Mucosa of stomach (tissue), 1 donor: ENCODE measurements around the gene DSCAML1.

ENCODE experiments used
- H3K27me3 ChIP-seq: one replicate; pipeline ENCODE4 v1.7.0; 2013; ENCODE audit warnings: mild to moderate bottlenecking, low read length; ENCODE audit not compliant: control insufficient read depth, insufficient read depth
- H3K36me3 ChIP-seq: one replicate; pipeline ENCODE4 v1.7.0; 2013; ENCODE audit warnings: low read length; ENCODE audit not compliant: control insufficient read depth, insufficient read depth
- H3K4me1 ChIP-seq: one replicate; pipeline ENCODE4 v1.7.0; 2013; ENCODE audit warnings: mild to moderate bottlenecking, low read length; ENCODE audit not compliant: control insufficient read depth, insufficient read depth
- H3K4me3 ChIP-seq: one replicate; pipeline ENCODE4 v1.7.0; 2013; ENCODE audit warnings: low read length
- H3K9ac ChIP-seq: one replicate; pipeline ENCODE4 v1.7.0; 2013; ENCODE audit warnings: mild to moderate bottlenecking, low read length, moderate library complexity
- H3K9me3 ChIP-seq: one replicate; pipeline ENCODE4 v1.7.0; 2013; ENCODE audit warnings: mild to moderate bottlenecking, low read length, moderate library complexity; ENCODE audit not compliant: control insufficient read depth
- donor health status: Pancreatic carcinoma.

The DSCAML1 gene

DNA sequence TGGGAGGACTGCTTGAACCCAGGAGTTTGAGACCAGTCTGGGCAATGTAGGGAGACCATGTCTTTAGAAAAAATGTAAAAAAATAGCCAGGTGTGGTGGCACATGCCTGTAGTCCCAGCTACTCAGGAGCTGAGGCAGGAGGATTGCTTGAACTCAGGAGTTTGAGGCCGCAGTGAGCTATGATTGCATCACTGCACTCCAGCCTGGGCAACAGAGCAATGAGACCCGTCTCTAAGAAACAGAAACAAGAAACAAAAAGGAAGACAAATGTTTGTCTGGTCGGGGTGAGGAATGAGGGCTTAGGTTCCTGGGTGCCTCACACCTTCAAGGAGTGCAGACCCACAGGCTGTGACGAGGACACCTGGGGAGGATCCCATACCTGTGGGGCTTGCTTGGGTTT, 277.4 kb downstream of the DSCAML1 start:
- no peak overlapping the region for H3K9ac ChIP-seq

DNA sequence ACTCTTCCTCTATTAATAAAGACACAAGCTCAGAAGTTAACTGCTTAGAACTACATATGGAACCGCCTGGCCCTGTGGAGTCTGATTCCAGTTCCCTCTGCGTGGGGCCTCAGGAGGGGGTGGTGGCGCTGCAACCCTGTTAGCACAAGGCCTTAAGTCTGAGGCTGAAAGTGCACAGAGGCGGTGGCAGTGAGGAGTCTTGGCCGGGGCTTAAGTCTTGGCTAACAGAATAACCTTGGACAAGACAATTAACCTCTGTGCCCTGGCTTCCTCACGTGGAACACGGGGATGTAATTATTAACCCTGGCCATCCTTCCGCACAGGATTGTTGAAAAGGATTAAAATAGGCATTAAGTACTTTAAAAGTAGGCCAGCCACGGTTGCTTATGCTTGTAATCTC, 277.8 kb downstream of the DSCAML1 start:
- Histone ChIP-seq H3K9me3 (no peaks in the 10 kb centered on the region), H3K36me3 (no peaks in the 10 kb centered on the region), H3K9ac (no peak overlapping the region), H3K4me3 (no peak overlapping the region), H3K27me3 (no peaks in the 10 kb centered on the region), H3K4me1 (no peaks in the 10 kb centered on the region)

More for the DNA sequence above, 277.4 kb downstream of the DSCAML1 start:
- Histone ChIP-seq H3K36me3 (no peaks in the 10 kb centered on the region), H3K9me3 (no peaks in the 10 kb centered on the region), H3K4me3 (no peak overlapping the region), H3K27me3 (no peaks in the 10 kb centered on the region), H3K4me1 (no peaks in the 10 kb centered on the region)

DNA sequence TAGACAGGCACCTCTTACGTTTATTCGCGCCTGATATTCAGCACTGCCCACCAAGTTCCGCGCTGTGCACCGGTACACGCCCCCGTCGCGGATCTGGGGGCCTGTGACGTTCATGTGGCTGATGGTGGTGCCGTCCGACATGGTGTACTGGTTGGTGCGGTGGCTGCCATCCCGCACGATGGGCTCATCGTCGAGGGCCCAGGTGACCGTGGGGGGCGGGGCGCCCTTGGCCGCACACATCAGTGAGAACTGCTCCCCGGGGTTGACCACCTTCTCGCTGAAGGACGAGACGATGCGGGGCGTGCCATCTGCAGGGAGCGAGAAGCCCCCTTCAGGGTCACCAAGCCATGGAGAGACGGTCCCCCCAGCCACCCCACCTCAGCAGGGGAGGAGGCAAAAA, 278.6 kb downstream of the DSCAML1 start:
- Histone ChIP-seq H3K4me1 (no peaks in the 10 kb centered on the region), H3K4me3 (no peak overlapping the region), H3K9ac (no peak overlapping the region), H3K27me3 (no peaks in the 10 kb centered on the region), H3K36me3 (no peaks in the 10 kb centered on the region), H3K9me3 (no peaks in the 10 kb centered on the region)

DNA sequence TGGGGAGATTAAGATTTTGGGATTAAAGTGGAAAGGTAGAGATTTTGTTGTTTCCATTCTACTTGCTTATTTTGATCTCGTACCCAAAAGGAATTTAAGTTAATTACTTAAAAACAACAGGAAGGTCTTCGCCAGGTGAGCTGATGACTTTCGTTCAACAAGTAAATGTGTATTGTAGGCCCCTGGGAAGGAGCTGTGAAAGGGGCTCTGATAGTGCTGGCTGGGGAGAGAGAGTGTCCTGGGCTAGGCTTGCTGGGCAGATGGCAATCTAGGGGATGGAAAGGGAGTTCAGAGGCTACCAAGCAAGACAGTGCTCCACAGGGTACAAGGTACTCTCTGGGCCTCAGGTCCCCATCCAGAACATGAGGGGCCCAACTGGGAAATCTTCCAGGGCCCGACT, 279.9 kb downstream of the DSCAML1 start:
- Histone ChIP-seq H3K9me3 (no peaks in the 10 kb centered on the region), H3K9ac (no peak overlapping the region), H3K36me3 (no peaks in the 10 kb centered on the region), H3K4me1 (no peaks in the 10 kb centered on the region), H3K27me3 (no peaks in the 10 kb centered on the region), H3K4me3 (no peak overlapping the region)

DNA sequence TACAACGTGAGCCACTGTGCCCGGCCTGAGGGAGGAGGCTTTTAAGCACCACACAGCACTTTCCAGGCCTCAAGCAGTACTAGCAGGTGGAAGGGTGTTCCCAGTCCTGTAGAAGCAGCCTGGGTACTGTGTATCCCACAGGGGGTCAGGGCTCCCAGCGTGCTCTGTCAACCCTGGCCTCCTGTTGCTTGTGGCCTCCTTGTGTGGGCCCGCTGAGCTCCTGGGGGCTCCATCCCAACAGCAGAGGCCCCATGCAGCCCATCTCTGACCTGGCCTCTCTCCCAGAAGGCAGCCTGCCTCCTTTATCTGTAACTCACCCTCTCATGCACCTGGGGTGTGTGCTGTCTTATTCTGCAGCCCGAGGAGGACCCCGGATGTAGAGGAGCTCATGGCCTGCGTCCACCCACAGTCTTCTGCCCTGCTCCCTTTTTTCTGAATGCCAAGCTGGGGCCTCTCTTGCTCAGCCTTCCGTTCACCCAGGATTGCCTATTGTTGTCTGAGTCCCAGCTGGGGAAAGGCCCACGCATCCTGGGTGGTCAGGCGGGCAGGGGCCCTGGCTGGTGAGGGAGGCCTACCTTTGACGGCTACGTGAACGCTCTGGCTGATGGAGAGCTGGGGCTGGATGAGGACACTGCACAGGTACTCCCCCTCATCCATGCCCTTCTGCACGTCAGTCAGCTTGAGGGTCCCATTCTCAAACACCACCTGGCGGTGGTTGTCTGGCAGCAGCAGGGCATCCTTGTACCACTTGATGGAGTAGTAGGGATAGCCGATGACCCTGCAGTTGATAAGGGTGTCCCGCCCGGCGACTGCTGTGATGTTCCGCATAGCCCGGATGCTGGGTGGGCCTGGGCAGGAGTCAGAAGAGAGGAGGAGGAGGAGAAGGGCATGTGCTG, 280.9 kb downstream of the DSCAML1 start:
- H3K36me3 ChIP-seq = no peaks in the 10 kb centered on the region
- no peaks in the 10 kb centered on the region for H3K9me3 ChIP-seq
- no peak overlapping the region for H3K9ac ChIP-seq
- no peak overlapping the region for H3K4me3 ChIP-seq
- peaks cover 7% of the 10 kb centered on the region for H3K4me1 ChIP-seq
- peaks cover 6% of the 10 kb centered on the region for H3K27me3 ChIP-seq

DNA sequence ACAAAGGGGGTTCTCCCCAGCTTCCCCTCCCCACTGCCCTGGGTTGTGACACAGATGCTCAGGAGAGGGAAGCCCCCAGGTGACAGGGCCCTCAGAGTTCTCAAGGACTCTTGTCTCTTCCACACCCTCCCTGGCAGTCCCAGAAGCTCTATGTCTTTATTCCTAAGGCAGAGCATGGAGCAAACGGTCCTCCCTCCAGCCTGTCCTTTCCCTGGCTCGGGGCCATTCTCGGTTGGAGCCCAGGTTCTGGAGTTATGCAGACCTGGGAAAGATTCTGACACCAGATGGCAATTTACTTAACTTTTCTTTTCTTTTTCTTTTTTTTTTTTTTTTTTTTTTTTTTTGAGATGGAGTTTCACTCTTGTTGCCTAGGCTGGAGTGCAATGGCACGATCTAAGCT, 282.8 kb downstream of the DSCAML1 start:
- H3K9ac ChIP-seq = no peak overlapping the region

DNA sequence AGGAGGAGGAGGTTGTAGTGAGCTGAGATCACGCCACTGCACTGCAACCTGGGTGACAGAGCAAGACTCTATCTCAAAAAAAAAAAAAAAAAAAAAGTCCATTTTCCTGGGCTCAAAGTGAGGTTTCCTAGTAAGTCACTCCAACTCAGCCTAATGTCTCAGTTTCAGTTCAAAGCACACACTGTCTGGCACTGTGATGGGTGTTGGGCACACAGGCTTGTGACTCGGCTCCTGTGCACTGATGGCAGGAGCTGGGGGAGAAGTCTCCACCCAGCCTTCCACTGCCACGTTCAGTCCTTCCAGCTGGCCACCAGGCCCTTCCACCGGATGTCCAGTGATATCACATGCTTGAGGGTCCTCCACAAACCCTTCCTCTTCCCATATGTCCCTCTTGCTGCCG, 283.4 kb downstream of the DSCAML1 start:
- Histone ChIP-seq H3K9ac (no peak overlapping the region), H3K27me3 (peaks cover 6% of the 10 kb centered on the region), H3K9me3 (no peaks in the 10 kb centered on the region), H3K4me3 (no peak overlapping the region), H3K4me1 (peaks cover 7% of the 10 kb centered on the region), H3K36me3 (no peaks in the 10 kb centered on the region)

More for the DNA sequence above, 282.8 kb downstream of the DSCAML1 start:
- no peak overlapping the region for H3K4me3 ChIP-seq
- no peaks in the 10 kb centered on the region for H3K9me3 ChIP-seq
- H3K27me3 ChIP-seq = peaks cover 6% of the 10 kb centered on the region
- no peaks in the 10 kb centered on the region for H3K36me3 ChIP-seq
- peaks cover 7% of the 10 kb centered on the region for H3K4me1 ChIP-seq

DNA sequence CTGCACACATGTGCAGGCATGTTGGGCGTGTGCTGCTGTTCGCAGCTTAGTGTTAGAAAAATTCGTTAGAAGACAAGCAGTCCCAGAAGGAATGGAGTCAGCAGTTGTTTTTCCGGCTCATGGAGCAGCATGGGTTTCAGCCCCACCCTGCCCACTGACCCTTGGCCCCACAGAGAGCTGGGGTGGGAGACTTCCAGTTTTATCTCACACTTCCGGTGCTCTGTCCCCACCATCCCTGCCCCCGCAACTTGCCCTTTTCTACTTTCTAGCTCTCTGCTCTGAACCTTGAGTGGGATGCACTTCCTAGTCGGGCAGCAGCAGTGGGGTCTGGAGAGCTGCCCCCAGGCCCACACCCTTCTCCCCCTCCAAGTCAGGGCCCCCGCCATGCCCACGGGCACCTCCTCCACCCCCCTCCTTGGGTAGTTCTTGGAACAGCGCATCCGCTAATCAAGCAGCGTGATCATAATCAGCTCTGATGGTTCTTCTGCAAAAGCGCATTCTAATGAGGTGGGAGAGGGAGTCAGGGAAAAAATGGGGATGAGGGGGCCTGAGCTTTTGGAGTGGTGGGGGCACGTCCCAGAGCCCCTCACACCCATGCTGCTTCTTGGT, 285.0 kb downstream of the DSCAML1 start:
- H3K4me1 ChIP-seq = peaks cover 7% of the 10 kb centered on the region
- no peak overlapping the region for H3K4me3 ChIP-seq
- H3K9ac ChIP-seq = no peak overlapping the region
- H3K9me3 ChIP-seq = no peaks in the 10 kb centered on the region
- H3K36me3 ChIP-seq = no peaks in the 10 kb centered on the region
- peaks cover 6% of the 10 kb centered on the region for H3K27me3 ChIP-seq

DNA sequence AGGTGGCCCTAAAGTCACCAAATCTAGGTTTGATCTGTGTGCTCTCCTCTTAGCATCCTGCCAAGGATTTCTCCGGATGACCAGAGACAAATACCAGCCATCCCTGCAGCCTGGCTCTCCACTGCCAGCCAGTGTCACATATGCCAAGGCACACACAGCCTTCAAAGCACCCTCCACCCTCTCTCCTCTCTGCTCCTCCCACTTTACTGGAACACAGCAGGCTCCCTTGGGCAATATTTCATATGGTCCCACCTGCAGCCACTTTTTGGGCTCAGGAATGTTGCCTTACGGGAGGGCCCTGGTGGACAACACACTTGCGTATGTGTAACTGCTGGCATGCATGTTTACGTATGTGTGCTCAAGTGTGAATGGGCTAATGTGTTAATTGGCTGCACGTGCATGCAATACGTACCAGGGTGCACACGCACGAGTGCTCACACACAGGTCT, 285.5 kb downstream of the DSCAML1 start:
- no peaks in the 10 kb centered on the region for H3K36me3 ChIP-seq
- H3K9ac ChIP-seq = no peak overlapping the region
- H3K4me1 ChIP-seq = peaks cover 7% of the 10 kb centered on the region
- peaks cover 6% of the 10 kb centered on the region for H3K27me3 ChIP-seq
- H3K4me3 ChIP-seq = no peak overlapping the region
- no peaks in the 10 kb centered on the region for H3K9me3 ChIP-seq

DNA sequence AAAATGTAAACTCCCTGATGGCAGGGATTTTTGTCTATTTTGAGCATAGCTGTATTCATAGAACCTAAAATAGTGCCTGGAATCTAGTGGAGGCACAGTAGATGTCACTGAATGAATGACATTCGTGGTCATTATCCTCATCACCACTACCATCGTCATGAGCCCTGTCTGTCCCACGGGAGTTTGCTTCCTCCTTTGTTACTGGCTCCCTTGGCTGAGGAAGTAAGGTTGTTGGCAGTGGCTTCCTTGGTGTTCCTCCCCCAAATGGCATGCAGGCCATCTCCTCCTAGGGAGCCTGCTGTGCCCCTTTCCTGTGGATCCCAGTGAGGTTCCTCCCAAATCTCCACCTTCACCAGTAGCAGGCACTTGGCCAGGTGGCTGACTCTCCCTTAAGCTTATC, 286.4 kb downstream of the DSCAML1 start:
- H3K9me3 ChIP-seq = no peaks in the 10 kb centered on the region
- no peak overlapping the region for H3K4me3 ChIP-seq
- peaks cover 6% of the 10 kb centered on the region for H3K27me3 ChIP-seq
- peaks cover 7% of the 10 kb centered on the region for H3K4me1 ChIP-seq
- H3K36me3 ChIP-seq = no peaks in the 10 kb centered on the region
- no peak overlapping the region for H3K9ac ChIP-seq

DNA sequence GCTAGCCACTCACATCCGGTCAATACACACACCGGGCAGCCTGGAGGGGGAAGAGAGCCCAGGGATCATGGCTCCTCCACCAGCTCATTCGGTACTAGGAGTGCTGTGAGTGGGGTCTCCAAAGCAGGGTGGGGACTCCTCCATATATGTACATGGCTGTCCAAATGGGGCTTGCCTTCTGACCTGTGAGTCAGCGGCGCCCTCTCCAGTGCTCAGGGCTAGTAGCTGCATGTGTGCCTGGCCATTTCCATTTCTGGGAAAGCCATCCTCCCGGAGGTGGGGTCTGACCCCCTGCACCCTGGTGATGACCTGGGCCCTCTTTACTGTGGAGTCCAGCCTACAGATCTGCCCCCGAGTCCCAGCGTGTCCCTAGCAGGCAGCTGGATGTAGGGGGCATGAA, 287.5 kb downstream of the DSCAML1 start:
- no peaks in the 10 kb centered on the region for H3K9me3 ChIP-seq
- no peaks in the 10 kb centered on the region for H3K36me3 ChIP-seq
- H3K27me3 ChIP-seq = peaks cover 6% of the 10 kb centered on the region
- no peak overlapping the region for H3K9ac ChIP-seq
- peaks cover 7% of the 10 kb centered on the region for H3K4me1 ChIP-seq
- no peak overlapping the region for H3K4me3 ChIP-seq

DNA sequence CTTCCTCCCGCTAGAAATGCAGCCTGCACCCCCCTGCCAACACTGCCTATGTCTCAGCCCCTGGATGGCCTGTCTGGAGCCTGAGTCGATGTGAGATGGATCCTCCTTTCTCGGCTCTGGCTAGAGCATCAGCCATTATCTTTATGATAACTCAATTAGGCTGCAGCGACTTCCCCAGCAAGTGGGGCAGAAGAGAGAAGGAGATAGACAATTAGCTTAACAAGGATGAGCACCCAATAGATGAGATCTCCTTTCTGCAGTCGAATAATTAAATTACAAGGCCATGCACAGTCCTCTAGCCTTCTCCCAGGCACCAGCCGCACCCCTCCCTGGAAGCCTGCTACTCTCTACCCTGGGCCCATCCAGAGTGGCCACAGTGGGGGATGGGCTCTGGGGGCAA, 290.0 kb downstream of the DSCAML1 start:
- peaks cover 6% of the 10 kb centered on the region for H3K27me3 ChIP-seq
- H3K9me3 ChIP-seq = no peaks in the 10 kb centered on the region
- peaks cover 6% of the 10 kb centered on the region for H3K4me1 ChIP-seq
- H3K36me3 ChIP-seq = no peaks in the 10 kb centered on the region
- H3K4me3 ChIP-seq = no peak overlapping the region
- no peak overlapping the region for H3K9ac ChIP-seq
